NCI-H1930 (cell line): ENCODE results near the gene GEMIN5.
"Not testable (repeated sequence)": the region's sequence is repeated elsewhere in the genome, so short reads cannot be mapped to it uniquely, and the experiment has no call there.

Experiments
- DNase-seq, 2 experiments: peaks; one replicate each; lab custom pipeline; 2025; lab: John Stamatoyannopoulos, UW

GEMIN5 gene

DNA sequence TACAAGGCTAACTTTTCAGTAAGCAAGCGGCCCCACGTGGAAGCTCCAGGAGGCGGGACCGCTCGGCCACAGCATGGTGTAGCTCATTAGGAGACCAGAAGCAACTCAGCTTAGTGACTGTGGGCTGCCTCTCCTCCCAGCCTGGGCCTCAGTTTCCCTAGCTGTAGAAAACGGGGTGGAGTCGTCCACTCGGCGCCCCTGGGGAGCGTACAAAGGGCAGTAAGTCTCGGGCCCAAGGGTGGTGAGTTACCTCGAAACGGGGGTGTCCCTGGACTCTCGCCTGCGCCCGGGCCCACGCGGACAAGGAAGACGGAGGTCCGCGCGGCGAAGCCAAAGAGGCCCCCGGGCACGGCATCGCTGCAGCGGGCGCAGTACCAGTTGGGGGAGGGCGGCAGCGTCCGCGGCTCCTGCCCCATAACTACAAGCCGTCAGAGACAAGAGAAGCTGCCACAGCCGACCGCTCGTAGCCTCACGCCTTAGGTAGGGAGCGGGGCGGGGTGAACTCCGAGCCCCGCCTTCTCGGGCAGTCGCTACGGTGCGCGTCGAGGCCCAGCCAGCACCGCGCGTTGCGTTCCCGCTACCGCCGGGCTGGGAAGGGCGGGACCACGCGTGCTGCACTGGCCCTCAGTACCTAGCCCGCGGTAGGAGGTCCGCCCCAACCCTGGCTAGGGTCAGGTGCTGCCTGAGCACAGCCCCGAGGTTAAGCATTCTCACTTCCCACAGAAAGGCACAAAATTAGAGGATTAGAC, at the start of gene GEMIN5:
TSS of gene GEMIN5 (minus strand) at position 494 of the 749 bp plus-strand sequence. CDS start at position 416, 78 bp downstream.
- peak; percentile 48 to 71 for DNase-seq

- DNase-seq, result no peak
Observed at GRCh38 chr5:154986151-154986550, 48.1 kb upstream of the GEMIN5 start.

DNA sequence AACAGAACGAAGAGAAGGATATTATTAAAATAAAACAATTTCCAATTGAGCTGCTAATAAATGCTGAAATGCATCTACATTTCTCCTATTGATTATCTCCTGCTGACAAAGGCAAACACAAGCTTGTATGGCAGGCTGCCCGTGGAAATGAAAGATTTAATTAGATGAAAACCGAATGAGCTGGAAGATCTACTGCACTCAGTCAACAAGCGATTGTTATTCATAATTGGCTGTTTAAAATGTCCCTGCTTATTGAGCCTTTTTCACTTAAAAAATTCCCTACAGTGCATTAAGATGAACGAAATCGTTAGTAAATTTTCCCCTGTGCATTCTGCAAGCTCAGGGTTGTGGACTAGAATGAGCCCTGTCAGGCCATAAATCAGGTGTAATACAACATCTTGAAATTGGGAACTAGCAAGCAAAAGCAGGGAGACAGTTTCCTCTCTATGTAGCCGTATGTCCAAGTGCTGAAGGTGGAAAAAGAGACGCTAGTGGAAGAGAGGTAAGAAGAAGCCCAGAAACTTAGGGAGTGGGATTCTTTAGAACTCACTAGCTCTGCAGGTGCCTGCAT, 47.0 kb upstream of the GEMIN5 start:
- no peak for DNase-seq

- not testable (repeated sequence) for DNase-seq
Observed at GRCh38 chr5:154978294-154978693, 40.3 kb upstream of the GEMIN5 start.

GRCh38 chr5:154977409-154977808, 39.4 kb upstream of the GEMIN5 start:
- no peak for DNase-seq

DNA sequence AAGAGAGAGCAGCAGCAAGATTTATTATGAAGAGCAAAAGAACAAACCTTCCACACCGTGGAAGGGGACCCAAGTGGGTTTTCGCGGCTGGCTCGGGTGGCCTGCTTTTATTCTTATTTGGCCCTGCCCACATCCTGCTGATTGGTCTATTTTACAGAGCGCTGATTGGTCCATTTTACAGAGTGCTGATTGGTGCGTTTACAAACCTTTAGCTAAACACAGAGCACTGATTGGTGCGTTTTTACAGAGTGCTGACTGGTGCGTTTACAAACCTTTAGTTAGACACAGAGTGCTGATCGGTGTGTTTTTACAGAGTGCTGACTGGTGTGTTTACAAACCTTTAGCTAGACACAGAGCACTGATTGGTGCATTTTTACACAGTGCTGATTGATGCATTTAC, 38.1 kb upstream of the GEMIN5 start:
- not testable (repeated sequence) for DNase-seq

- DNase-seq, result no peak
Observed at GRCh38 chr5:154972476-154973080, 34.6 kb upstream of the GEMIN5 start.

GRCh38 chr5:154971501-154971900, 33.5 kb upstream of the GEMIN5 start:
- DNase-seq, result no peak

DNA sequence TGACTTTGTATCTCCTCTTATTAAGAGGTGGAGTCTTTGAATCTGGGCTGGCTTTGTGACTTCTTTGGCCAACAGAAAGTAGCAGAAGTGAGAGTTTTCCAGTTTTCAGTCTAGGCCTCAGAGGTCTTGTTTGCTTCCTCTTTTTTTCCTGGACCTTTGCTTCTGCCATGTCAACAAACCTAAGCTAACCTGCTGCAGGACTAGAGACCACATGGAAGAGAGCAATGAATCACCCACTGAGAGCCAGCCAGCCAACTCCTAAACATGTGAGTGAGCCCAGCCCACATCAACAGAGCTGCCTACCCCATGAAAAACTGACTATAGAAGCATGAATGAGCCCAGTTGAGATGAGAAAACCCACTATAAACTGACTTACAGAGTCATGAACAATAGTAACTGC, 32.7 kb upstream of the GEMIN5 start:
- DNase-seq, result no peak

- no peak for DNase-seq
Observed at GRCh38 chr5:154968953-154969352, 30.9 kb upstream of the GEMIN5 start.

GRCh38 chr5:154967421-154968024, 29.5 kb upstream of the GEMIN5 start:
- DNase-seq, result no peak

- no peak for DNase-seq
Observed at GRCh38 chr5:154966874-154967273, 28.9 kb upstream of the GEMIN5 start.

DNA sequence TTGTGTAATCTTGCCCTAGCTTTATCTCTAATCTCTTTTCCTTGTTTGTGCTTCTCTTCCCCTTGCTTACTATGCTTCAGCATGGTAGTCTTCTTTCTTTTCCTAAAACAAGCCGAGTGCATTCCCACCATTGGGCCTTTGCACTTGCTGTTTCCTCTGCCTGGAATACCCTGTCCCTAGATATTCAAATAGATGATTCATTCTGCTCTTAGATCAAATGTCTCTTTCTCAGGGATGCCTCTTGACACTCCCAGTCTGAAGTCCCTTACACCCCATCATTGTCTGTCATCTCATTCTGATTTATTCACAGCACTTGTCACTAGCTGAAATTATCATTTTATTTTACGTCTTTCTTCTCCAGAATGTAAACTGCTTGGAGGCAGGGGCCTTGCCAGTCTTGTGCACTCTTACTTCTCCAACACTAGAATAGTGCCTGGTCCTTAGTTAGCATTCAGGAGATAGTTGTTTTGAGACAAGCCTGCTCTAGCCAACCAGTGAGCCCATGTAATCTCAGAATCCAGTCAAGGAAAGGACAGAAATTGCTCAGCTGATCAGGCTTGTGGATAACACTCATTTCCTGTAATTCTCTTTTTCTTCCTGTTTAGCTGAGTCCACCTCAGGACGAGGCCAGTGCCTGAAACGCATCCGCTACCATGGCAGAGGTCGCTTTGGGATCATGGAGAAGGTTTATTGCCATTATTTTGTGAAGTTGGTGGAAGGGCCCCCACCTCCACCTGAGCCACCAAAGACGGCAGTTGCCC, 28.2 kb upstream of the GEMIN5 start:
- DNase-seq, result no peak

- DNase-seq, result no peak
Observed at GRCh38 chr5:154962494-154962893, 24.5 kb upstream of the GEMIN5 start.

GRCh38 chr5:154956712-154957111, 18.7 kb upstream of the GEMIN5 start:
- no peak for DNase-seq

GRCh38 chr5:154949781-154950180, 11.8 kb upstream of the GEMIN5 start:
- no peak for DNase-seq

DNA sequence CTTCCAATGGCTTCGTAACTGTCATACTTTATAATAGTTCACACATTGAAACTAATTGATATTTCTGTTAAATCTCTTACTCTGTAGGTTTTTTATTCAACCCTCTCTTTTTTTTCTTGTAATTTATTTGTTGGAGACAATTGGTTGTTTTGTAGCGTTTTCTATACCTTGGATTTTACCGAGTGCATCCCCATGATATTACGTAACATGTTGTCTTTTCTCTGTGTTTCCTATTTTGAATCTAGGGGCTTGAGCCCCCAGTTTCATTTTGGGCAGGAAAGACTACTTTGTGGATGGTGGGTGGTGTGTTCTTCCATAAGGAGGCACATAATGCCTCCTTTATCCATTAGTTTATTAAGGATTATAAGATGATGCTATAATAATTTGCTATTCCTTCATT, 10.3 kb upstream of the GEMIN5 start:
- no peak for DNase-seq

DNA sequence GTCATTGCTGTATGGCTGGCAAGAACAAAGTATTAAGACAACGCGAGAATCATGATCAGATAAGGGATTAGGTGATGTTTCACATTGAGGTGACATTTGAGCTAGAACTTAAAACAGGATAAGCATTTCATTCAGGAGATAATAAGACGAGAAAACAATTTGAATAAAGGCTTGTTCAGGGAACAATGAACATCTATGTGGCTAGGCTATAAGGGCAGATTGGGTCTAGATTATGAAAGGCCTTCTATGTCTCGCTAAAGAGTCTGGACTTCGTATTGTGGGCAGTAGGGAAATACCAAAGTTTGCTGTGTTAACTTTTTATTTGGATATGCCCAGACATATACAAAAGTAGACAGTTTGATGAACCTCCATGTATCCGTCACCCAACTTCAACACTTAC, 9.8 kb upstream of the GEMIN5 start:
- DNase-seq, result no peak

DNA sequence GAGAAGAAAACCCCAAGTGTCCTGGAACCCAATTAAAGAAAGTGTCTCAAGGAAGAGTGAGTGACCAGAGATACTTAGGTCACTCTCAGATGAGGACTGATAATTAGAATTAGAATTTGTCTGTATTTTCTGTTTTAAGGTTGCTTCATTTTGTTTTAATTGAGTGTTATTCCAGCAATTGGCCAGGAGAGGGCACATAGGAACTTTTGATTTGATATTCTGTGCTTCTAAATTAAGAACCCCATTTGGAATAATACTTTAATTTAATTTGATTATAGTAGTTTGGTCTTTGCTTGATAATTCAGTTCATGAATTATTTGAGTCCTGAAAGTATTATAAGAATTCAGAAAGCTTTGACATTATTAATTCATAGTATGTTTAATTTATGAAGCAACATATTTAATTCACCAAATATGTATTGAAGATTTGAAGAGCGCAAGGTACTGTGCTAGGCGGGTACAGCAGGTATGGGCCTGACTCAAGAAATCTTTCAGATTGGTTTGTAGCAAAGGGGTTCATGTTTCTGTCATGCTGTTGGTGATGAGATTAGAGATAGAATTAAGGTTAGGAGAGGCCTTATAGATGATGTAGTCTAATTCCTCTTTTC, 7.8 kb upstream of the GEMIN5 start:
- no peak for DNase-seq

- DNase-seq, result no peak
Observed at GRCh38 chr5:154944716-154945115, 6.7 kb upstream of the GEMIN5 start.

GRCh38 chr5:154943527-154943926, 5.5 kb upstream of the GEMIN5 start:
- no peak for DNase-seq
